Measurements from ENCODE around the gene ROBO1. TPM values are rescaled to one million over a fixed set of nuclear protein-coding genes. Genes with fewer than 3 reads are reported as not detected.

Gene ROBO1
- total and polyA plus RNA-seq, 2 donors (not counting 3 experiments of a cell fraction or from before 2014, with no cell fraction given): 5.9 to 14.2 TPM

- no TSS peak for BruUV-seq (replicated peaks)
- CTCF ChIA-PET: no interaction called here
- no peaks in the 10 kb centered on the region for H4K20me1 ChIP-seq (replicated peaks; ENCODE audit: control insufficient read depth, extremely low read depth, insufficient read depth, low read length)
- H3K27me3 ChIP-seq (ENCODE audit: control insufficient read depth in 2 of 2, insufficient read depth in 2 of 2, low read length in 2 of 2): no peaks in the 10 kb centered on the region
- H3K9me3 ChIP-seq (replicated peaks; ENCODE audit: control insufficient read depth, insufficient read depth, low read length): no peaks in the 10 kb centered on the region
- POLR2A ChIA-PET: no interaction called here
- H3K4me2 ChIP-seq (ENCODE audit: insufficient read depth, low read length): no peak overlapping the region
- no peaks in the 10 kb centered on the region for H3K36me3 ChIP-seq (ENCODE audit: control insufficient read depth in 2 of 2, extremely low read depth in 1 of 2, insufficient read depth in 2 of 2, low read length in 2 of 2)
- H3K79me2 ChIP-seq (ENCODE audit: control insufficient read depth, insufficient read depth, low read length): no peaks in the 10 kb centered on the region
- H3K27ac ChIP-seq (ENCODE audit: insufficient read depth, low read depth, low read length): no peak overlapping the region
- TF ChIP-seq POLR2AphosphoS5 (IDR thresholded peaks at IDR 0.05; ENCODE audit: insufficient read depth, low read depth, low read length) (no peak), GATA2 (IDR thresholded peaks at IDR 0.05; ENCODE audit: insufficient read depth, insufficient read length, low read depth, low read length) (no peak), JUN (IDR thresholded peaks at IDR 0.05; ENCODE audit: borderline replicate concordance, insufficient read depth, insufficient read length, low read depth) (no peak), EZH2 (IDR thresholded peaks at IDR 0.05; ENCODE audit: borderline replicate concordance, low read depth, low read length, severe bottlenecking) (no peak), MYC (IDR thresholded peaks at IDR 0.05; ENCODE audit: low read depth, low read length) (no peak), FOS (IDR thresholded peaks at IDR 0.05; ENCODE audit: borderline replicate concordance, insufficient read depth, low read length) (no peak), CTCF (IDR thresholded peaks at IDR 0.05; ENCODE audit: extremely low read depth in 1 of 2, insufficient read depth in 1 of 2, low read depth in 1 of 2, low read length in 2 of 2) (no peak), MAX (IDR thresholded peaks at IDR 0.05; ENCODE audit: insufficient read depth, insufficient read length) (no peak), POLR2A (IDR thresholded peaks at IDR 0.05; ENCODE audit: low read depth, low read length) (no peak)
- H2AFZ ChIP-seq (ENCODE audit: low read depth, low read length): no peak overlapping the region
- H3K4me1 ChIP-seq (ENCODE audit: control insufficient read depth, extremely low read depth, insufficient read depth, low read length): no peaks in the 10 kb centered on the region
- FAIRE-seq (no peak), DNase-seq (ENCODE audit: low read depth, low spot score) (no peak)
- H3K4me3 ChIP-seq (replicated peaks in 1 of 3; ENCODE audit: insufficient read depth in 1 of 3, low read depth in 1 of 3, low read length in 3 of 3): no peak overlapping the region
- intact Hi-C loops (cut with micrococcal nuclease): no loop called here
- dilution Hi-C loops (cut with MboI; ENCODE audit: extremely low pct_ligation_motif_present, low sequenced_read_pairs): no loop called here
- no peak overlapping the region for H3K9ac ChIP-seq (replicated peaks; ENCODE audit: extremely low read depth, insufficient read depth, low read length)
- H3K9me1 ChIP-seq (replicated peaks; ENCODE audit: control insufficient read depth, extremely low read depth, insufficient read depth, low read length): no peaks in the 10 kb centered on the region
Measured at GRCh38 chr3:78792212-78792611, 975.6 kb downstream of the ROBO1 start.

Measured in endothelial cell of umbilical vein (primary cell).